ENCODE data around the gene TAC4.
"Not testable (repeated sequence)": the region's sequence is repeated elsewhere in the genome, so short reads cannot be mapped to it uniquely, and the experiment has no call there.

DNA sequence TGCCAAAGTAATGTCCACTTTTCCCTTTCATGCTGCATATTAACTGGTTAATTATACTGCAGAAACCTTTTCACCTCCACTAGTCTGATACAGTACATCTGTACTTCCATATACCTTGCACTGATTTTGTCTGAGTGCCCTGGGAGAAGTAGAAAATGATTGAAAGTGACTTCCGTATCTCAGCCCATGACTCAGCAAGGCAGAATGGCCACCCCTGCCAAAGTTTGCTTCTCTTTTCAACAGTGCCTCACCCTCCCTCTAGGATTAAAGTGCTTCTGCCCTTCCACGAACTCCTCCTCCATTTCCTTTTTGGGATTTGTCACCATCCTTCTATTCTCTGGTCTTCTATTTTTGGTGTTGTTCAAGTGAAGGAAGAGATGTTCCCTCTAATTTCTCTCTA is 19.5 kb downstream of the TAC4 start:
- TF ChIP-seq, protein P1, sequence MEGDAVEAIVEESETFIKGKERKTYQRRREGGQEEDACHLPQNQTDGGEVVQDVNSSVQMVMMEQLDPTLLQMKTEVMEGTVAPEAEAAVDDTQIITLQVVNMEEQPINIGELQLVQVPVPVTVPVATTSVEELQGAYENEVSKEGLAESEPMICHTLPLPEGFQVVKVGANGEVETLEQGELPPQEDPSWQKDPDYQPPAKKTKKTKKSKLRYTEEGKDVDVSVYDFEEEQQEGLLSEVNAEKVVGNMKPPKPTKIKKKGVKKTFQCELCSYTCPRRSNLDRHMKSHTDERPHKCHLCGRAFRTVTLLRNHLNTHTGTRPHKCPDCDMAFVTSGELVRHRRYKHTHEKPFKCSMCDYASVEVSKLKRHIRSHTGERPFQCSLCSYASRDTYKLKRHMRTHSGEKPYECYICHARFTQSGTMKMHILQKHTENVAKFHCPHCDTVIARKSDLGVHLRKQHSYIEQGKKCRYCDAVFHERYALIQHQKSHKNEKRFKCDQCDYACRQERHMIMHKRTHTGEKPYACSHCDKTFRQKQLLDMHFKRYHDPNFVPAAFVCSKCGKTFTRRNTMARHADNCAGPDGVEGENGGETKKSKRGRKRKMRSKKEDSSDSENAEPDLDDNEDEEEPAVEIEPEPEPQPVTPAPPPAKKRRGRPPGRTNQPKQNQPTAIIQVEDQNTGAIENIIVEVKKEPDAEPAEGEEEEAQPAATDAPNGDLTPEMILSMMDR (IDR thresholded peaks at IDR 0.05), result not testable (repeated sequence)
- TF ChIP-seq ZFX (IDR thresholded peaks at IDR 0.05; ENCODE audit: borderline replicate concordance), result not testable (repeated sequence)
